KMS-11 (cell line): ENCODE measurements around the gene SLC18A3.

Experiments used
- H2AFZ ChIP-seq: fragments of 200-600 bp; sonication (generic); 2 replicates; pipeline ENCODE4 v1.6.1; 2016; ENCODE audit warnings: antibody characterized with exemption, mixed run types, low read depth
- H3K27ac ChIP-seq: fragments of 200-600 bp; sonication (generic); 2 replicates; pipeline ENCODE4 v1.6.1; 2016; ENCODE audit warnings: mild to moderate bottlenecking, mixed run types
- H3K27me3 ChIP-seq: fragments of 200-600 bp; sonication (generic); 2 replicates; pipeline ENCODE4 v1.6.1; 2017; ENCODE audit warnings: mild to moderate bottlenecking, low read depth, mixed run types, moderate library complexity; ENCODE audit not compliant: insufficient read depth
- H3K36me3 ChIP-seq: fragments of 200-600 bp; sonication (generic); 2 replicates; pipeline ENCODE4 v1.6.1; 2017; ENCODE audit warnings: mild to moderate bottlenecking, mixed run types; ENCODE audit not compliant: insufficient read depth
- H3K4me1 ChIP-seq: fragments of 200-600 bp; sonication (generic); 2 replicates; pipeline ENCODE4 v1.6.1; 2016; ENCODE audit warnings: mild to moderate bottlenecking, low read depth, mixed run types; ENCODE audit not compliant: poor library complexity, severe bottlenecking
- H3K4me2 ChIP-seq: fragments of 200-600 bp; sonication (generic); 2 replicates; pipeline ENCODE4 v1.7.0; 2016; ENCODE audit warnings: mild to moderate bottlenecking, mixed run types
- H3K4me3 ChIP-seq: fragments of 200-600 bp; sonication (generic); IDR thresholded peaks from 2 replicates; pipeline ENCODE4 v1.6.1; 2017; ENCODE audit warnings: low read depth, low read length, mixed read lengths; ENCODE audit not compliant: insufficient read depth
- H3K79me2 ChIP-seq: fragments of 200-600 bp; sonication (generic); 2 replicates; pipeline ENCODE4 v1.6.1; 2016; ENCODE audit warnings: low read depth, mixed run types; ENCODE audit not compliant: insufficient read depth
- H3K9ac ChIP-seq: fragments of 200-600 bp; sonication (generic); 2 replicates; pipeline ENCODE4 v1.6.1; 2016; ENCODE audit warnings: mild to moderate bottlenecking, mixed run types
- H4K20me1 ChIP-seq: fragments of 200-600 bp; sonication (generic); 2 replicates; pipeline ENCODE4 v1.6.1; 2016; ENCODE audit warnings: mild to moderate bottlenecking, mixed run types; ENCODE audit not compliant: insufficient read depth
- CTCF ChIP-seq: fragments of 200-600 bp; sonication (generic); conservative IDR thresholded peaks from 2 replicates; pipeline ENCODE4 v1.6.1; 2017; ENCODE audit warnings: low read depth, mild to moderate bottlenecking, antibody characterized with exemption, low read length, moderate library complexity, mixed read lengths

SLC18A3 gene

GRCh38 chr10:49595713-49596492 is 14.2 kb upstream of the SLC18A3 start:
- H3K4me1 ChIP-seq = no peaks in the 10 kb centered on the region
- no peak overlapping the region for H2AFZ ChIP-seq
- H3K4me2 ChIP-seq = no peak overlapping the region
- H3K36me3 ChIP-seq = no peaks in the 10 kb centered on the region
- TF ChIP-seq CTCF = no peak
- H3K27ac ChIP-seq = no peak overlapping the region
- no peak overlapping the region for H3K4me3 ChIP-seq
- H3K27me3 ChIP-seq = no peaks in the 10 kb centered on the region
- H3K9ac ChIP-seq = no peak overlapping the region
- H4K20me1 ChIP-seq = no peaks in the 10 kb centered on the region
- H3K79me2 ChIP-seq = no peaks in the 10 kb centered on the region

- Histone ChIP-seq H3K9ac (no peak overlapping the region), H3K4me1 (no peaks in the 10 kb centered on the region), H4K20me1 (no peaks in the 10 kb centered on the region), H3K27me3 (no peaks in the 10 kb centered on the region), H3K4me3 (no peak overlapping the region), H3K27ac (no peak overlapping the region), H3K79me2 (no peaks in the 10 kb centered on the region), H3K36me3 (no peaks in the 10 kb centered on the region), H2AFZ (no peak overlapping the region), H3K4me2 (no peak overlapping the region)
- no peak for TF ChIP-seq CTCF
These were observed 13.7 kb upstream of the SLC18A3 start for GRCh38 chr10:49596493-49596809.

- no peaks in the 10 kb centered on the region for H3K27me3 ChIP-seq
- H3K4me2 ChIP-seq = no peak overlapping the region
- H3K36me3 ChIP-seq = no peaks in the 10 kb centered on the region
- no peaks in the 10 kb centered on the region for H3K4me1 ChIP-seq
- H3K4me3 ChIP-seq = no peak overlapping the region
- no peak overlapping the region for H3K9ac ChIP-seq
- no peak for TF ChIP-seq CTCF
- no peak overlapping the region for H2AFZ ChIP-seq
- H3K27ac ChIP-seq = no peak overlapping the region
- H3K79me2 ChIP-seq = no peaks in the 10 kb centered on the region
- no peaks in the 10 kb centered on the region for H4K20me1 ChIP-seq
These were observed 13.3 kb upstream of the SLC18A3 start for GRCh38 chr10:49596836-49597235.

- TF ChIP-seq CTCF = no peak
- Histone ChIP-seq H3K36me3 (no peaks in the 10 kb centered on the region), H4K20me1 (no peaks in the 10 kb centered on the region), H3K4me3 (no peak overlapping the region), H2AFZ (no peak overlapping the region), H3K9ac (no peak overlapping the region), H3K4me2 (no peak overlapping the region), H3K4me1 (no peaks in the 10 kb centered on the region), H3K27ac (no peak overlapping the region), H3K79me2 (no peaks in the 10 kb centered on the region), H3K27me3 (no peaks in the 10 kb centered on the region)
These were observed 12.5 kb upstream of the SLC18A3 start for GRCh38 chr10:49597426-49598163.
